Measurements from ENCODE around the gene FKBP14. TPM values are rescaled to one million over a fixed set of nuclear protein-coding genes. Genes with fewer than 3 reads are reported as not detected.
"Not testable (repeated sequence)": the region's sequence is repeated elsewhere in the genome, so short reads cannot be mapped to it uniquely, and the experiment has no call there.

FKBP14 gene
- total RNA-seq, 1 donor from 2014 or later, result 22.6 TPM

DNA sequence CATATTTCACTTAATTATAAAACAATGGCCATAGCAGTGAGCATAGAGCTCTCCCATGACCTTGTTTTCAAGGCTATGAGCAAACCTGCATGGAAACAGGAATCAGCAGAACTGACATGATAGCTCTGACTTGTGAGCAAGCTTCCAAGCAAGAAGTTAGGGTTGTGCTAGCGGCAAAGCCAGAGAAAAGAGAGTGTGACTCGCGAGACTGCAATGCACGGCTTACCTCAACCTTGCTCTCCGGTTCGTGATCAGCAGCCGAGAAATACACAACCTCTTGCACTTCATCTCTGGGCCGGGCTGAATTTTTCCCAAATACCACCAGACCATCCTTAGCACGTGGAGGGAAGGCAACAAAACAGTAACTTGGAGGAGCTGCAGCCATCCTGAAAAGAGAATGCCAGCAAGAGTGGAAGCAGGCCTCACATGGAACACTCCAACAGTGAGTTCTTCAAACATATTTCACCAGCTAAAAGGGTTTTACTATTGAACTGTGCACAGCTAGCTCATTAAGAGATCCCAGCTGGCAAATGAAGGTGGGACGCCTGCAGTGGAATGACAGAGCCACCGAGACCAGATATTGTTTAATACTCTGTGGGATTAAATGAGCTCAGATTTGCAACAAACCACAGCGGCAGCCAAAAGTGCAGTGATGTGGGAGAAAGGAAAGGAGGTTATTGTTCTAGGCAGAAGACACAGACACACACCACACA is 57.7 kb downstream of the FKBP14 start:
- no peak for DNase-seq (ENCODE audit: extremely low spot score, unreplicated experiment)
- Mint-ChIP-seq H3K4me3 (no peak overlapping the region), H3K27me3 (no peaks in the 10 kb centered on the region), H3K36me3 (peaks cover 34% of the 10 kb centered on the region), H3K4me1 (ENCODE audit: unreplicated experiment) (peaks cover 11% of the 10 kb centered on the region), H3K27ac (no peak overlapping the region), H3K9me3 (no peaks in the 10 kb centered on the region)
- TF ChIP-seq, protein P1, sequence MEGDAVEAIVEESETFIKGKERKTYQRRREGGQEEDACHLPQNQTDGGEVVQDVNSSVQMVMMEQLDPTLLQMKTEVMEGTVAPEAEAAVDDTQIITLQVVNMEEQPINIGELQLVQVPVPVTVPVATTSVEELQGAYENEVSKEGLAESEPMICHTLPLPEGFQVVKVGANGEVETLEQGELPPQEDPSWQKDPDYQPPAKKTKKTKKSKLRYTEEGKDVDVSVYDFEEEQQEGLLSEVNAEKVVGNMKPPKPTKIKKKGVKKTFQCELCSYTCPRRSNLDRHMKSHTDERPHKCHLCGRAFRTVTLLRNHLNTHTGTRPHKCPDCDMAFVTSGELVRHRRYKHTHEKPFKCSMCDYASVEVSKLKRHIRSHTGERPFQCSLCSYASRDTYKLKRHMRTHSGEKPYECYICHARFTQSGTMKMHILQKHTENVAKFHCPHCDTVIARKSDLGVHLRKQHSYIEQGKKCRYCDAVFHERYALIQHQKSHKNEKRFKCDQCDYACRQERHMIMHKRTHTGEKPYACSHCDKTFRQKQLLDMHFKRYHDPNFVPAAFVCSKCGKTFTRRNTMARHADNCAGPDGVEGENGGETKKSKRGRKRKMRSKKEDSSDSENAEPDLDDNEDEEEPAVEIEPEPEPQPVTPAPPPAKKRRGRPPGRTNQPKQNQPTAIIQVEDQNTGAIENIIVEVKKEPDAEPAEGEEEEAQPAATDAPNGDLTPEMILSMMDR (conservative IDR thresholded peaks at IDR 0.05), result no peak

DNA sequence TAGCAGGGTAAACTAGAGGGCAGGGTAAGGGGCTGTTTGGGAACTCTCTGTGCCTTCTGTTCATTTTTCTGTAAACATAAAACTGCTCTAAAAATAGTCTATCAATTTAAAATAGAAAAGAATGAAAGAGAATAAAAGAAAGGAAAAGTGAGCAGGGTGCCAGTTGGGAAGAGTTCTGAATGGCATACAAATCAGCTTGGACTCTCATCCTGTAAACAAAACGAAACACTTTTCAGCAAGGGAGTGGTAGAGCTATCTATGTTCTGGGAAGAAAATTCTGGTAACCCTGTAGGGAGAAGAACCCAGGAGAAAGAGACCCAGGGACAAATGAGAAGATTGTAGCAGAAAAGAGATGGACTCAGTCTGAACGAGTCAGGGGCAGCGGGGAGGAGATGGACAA is 61.5 kb downstream of the FKBP14 start:
- Mint-ChIP-seq H3K27me3 (no peaks in the 10 kb centered on the region), H3K27ac (no peak overlapping the region), H3K36me3 (peaks cover 39% of the 10 kb centered on the region), H3K9me3 (no peaks in the 10 kb centered on the region), H3K4me3 (no peak overlapping the region), H3K4me1 (ENCODE audit: unreplicated experiment) (peaks cover 6% of the 10 kb centered on the region)
- TF ChIP-seq, protein P1 (conservative IDR thresholded peaks at IDR 0.05), result no peak
- DNase-seq (ENCODE audit: extremely low spot score, unreplicated experiment), result no peak

DNA sequence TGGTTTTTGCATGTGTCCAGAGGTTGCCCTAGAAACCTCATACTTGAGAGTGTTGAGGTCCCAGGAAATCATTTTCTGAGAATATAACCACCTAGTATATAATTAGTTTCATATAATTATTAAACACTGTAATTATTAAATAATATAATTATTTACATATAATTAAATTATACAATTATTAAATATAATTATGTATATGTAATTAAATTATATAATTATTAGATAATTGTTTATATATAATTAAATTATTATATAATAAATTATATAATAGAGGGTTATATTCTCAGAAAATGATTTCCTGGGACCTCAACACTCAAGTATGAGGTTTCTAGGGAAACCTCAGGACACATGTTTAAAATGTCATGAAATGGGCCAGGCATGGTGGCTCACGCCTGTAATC is 64.5 kb downstream of the FKBP14 start:
- Mint-ChIP-seq H3K9me3 (no peaks in the 10 kb centered on the region), H3K4me1 (ENCODE audit: unreplicated experiment) (peaks cover 16% of the 10 kb centered on the region), H3K4me3 (no peak overlapping the region), H3K27ac (no peak overlapping the region), H3K27me3 (no peaks in the 10 kb centered on the region), H3K36me3 (peaks cover 39% of the 10 kb centered on the region)
- TF ChIP-seq, protein P1 (conservative IDR thresholded peaks at IDR 0.05), result no peak
- DNase-seq (ENCODE audit: extremely low spot score, unreplicated experiment), result no peak

DNA sequence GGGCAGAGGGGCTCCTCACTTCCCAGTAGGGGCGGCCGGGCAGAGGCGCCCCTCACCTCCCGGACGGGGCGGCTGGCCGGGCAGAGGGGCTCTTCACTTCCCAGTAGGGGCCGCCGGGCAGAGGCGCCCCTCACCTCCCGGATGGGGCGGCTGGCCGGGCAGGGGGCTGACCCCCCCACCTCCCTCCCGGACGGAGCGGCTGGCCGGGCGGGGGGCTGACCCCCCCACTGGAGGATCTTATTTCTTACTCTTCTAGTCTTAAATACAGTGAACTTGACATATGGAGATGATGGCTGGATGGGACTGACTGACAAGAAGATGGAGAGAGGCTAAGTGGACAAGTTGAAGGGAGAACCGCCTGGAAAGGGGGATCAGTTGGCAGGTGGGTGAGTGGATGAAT is 64.9 kb downstream of the FKBP14 start:
- not testable (repeated sequence) for H3K27ac Mint-ChIP-seq; DNase-seq (ENCODE audit: extremely low spot score, unreplicated experiment); H3K4me3 Mint-ChIP-seq; H3K27me3 Mint-ChIP-seq; H3K9me3 Mint-ChIP-seq
- peaks cover 20% of the 10 kb centered on the region for H3K4me1 Mint-ChIP-seq (ENCODE audit: unreplicated experiment)
- H3K36me3 Mint-ChIP-seq, result peaks cover 35% of the 10 kb centered on the region

Other genes starting within 250 kb of the FKBP14 start
- 1.7 TPM in 2 replicates for gene WIPF3, start 220.2 kb downstream of the FKBP14 start, total RNA-seq (ENCODE audit: low replicate concordance)
- 62.7 and 79.6 TPM in 2 replicates for gene SCRN1, start 36.9 kb downstream of the FKBP14 start, total RNA-seq (ENCODE audit: low replicate concordance)
- 27.7 and 46.0 TPM in 2 replicates for gene PLEKHA8, start 1.7 kb upstream of the FKBP14 start, total RNA-seq (ENCODE audit: low replicate concordance)
- gene MTURN, start 108.3 kb upstream of the FKBP14 start, total RNA-seq (ENCODE audit: low replicate concordance), result 16.6 and 23.3 TPM in 2 replicates

Measured in type B pancreatic cell (in vitro differentiated cells).